SK-N-SH (cell line): ENCODE data around the gene PRAF2. TPM values are rescaled to one million over a fixed set of nuclear protein-coding genes. Genes with fewer than 3 reads are reported as not detected.

Source experiments
- CTCF ChIA-PET: fragments of 300-600, 350-600 bp; formaldehyde crosslinking; extraction: SDS; loops from one replicate; lab custom pipeline; 2021; lab: Yijun Ruan, JAX
- POLR2A ChIA-PET: fragments of 350-600 bp; sonication (Branson Sonifier 250); formaldehyde crosslinking; extraction: SDS; loops from one replicate; lab custom pipeline; 2020; ENCODE audit warnings: antibody characterized with exemption, inconsistent platforms; lab: Yijun Ruan, JAX
- DNase-seq: peaks from one replicate; pipeline ENCODE4 v3.0.0; 2012
- H2AFZ ChIP-seq: fragments of 200-600 bp; sonication (generic); 2 replicates; pipeline ENCODE4 v1.8.1; 2016; ENCODE audit warnings: antibody characterized with exemption, mild to moderate bottlenecking, low read depth
- H3F3A ChIP-seq: fragments of 200-600 bp; sonication (generic); replicated peaks from 2 replicates; pipeline ENCODE3; 2016; ENCODE audit warnings: antibody characterized with exemption, mild to moderate bottlenecking; ENCODE audit not compliant: insufficient read depth
- H3K27ac ChIP-seq, 2 experiments: fragments of 200-500 bp in 1 of 2; fragments of 200-600 bp in 1 of 2; sonication (Bioruptor generic) in 1 of 2; sonication (generic), shearing (Covaris generic) in 1 of 2; 2 replicates each; pipeline versions ENCODE4 v1.5.1 to v1.6.1; 2014 to 2016; ENCODE audit warnings: low read depth in 2 of 2, inconsistent platforms in 1 of 2, low read length in 1 of 2, mild to moderate bottlenecking in 1 of 2, mixed read lengths in 1 of 2
- H3K27me3 ChIP-seq: fragments of 200-600 bp; sonication (generic), shearing (Covaris generic); 2 replicates; pipeline ENCODE4 v1.6.1; 2016; ENCODE audit warnings: mixed run types; ENCODE audit not compliant: insufficient read depth
- H3K36me3 ChIP-seq, 2 experiments: fragments of 200-500 bp in 1 of 2; fragments of 200-600 bp in 1 of 2; sonication (Bioruptor generic) in 1 of 2; sonication (generic) in 1 of 2; replicated peaks in 1 of 2; 2 replicates each; pipeline versions ENCODE3 to v1.5.1; 2014 to 2016; ENCODE audit warnings: low read length in 1 of 2, mild to moderate bottlenecking in 1 of 2; ENCODE audit not compliant: insufficient read depth in 2 of 2, control insufficient read depth in 1 of 2
- H3K4me1 ChIP-seq, 2 experiments: fragments of 200-500 bp in 1 of 2; fragments of 200-600 bp in 1 of 2; sonication (Bioruptor generic) in 1 of 2; sonication (generic), shearing (Covaris generic) in 1 of 2; 2 replicates each; pipeline versions ENCODE4 v1.5.1 to v1.6.1; 2014 to 2016; ENCODE audit warnings: low read depth in 1 of 2, low read length in 1 of 2, mixed run types in 1 of 2; ENCODE audit not compliant: insufficient read depth in 2 of 2, control insufficient read depth in 1 of 2
- H3K4me2 ChIP-seq: fragments of 200-600 bp; sonication (generic), shearing (Covaris generic); 2 replicates; pipeline ENCODE4 v1.6.1; 2017; ENCODE audit warnings: mixed run types
- H3K4me3 ChIP-seq, 2 experiments: fragments of 200-500 bp in 1 of 2; fragments of 200-600 bp in 1 of 2; sonication (Bioruptor generic) in 1 of 2; sonication (generic), shearing (Covaris generic) in 1 of 2; 2 replicates each; pipeline versions ENCODE4 v1.5.1 to v1.8.1; 2014 to 2016; ENCODE audit warnings: low read depth in 2 of 2, inconsistent platforms in 1 of 2, low read length in 1 of 2, mild to moderate bottlenecking in 1 of 2, mixed read lengths in 1 of 2, moderate library complexity in 1 of 2
- H3K79me2 ChIP-seq: fragments of 200-600 bp; sonication (generic); 2 replicates; pipeline ENCODE4 v1.8.1; 2017; ENCODE audit warnings: mild to moderate bottlenecking; ENCODE audit not compliant: insufficient read depth
- H3K9ac ChIP-seq: fragments of 200-600 bp; sonication (generic); 2 replicates; pipeline ENCODE4 v1.6.1; 2017; ENCODE audit warnings: mixed run types
- H3K9me2 ChIP-seq: fragments of 200-600 bp; sonication (generic); 2 replicates; pipeline ENCODE4 v1.6.1; 2017; ENCODE audit warnings: mixed run types
- H3K9me3 ChIP-seq: fragments of 200-600 bp; sonication (generic); 2 replicates; pipeline ENCODE4 v1.6.1; 2017; ENCODE audit warnings: mixed run types, mild to moderate bottlenecking, moderate library complexity
- H4K20me1 ChIP-seq: fragments of 200-600 bp; sonication (generic); 2 replicates; pipeline ENCODE4 v1.6.1; 2017; ENCODE audit warnings: mild to moderate bottlenecking, mixed run types; ENCODE audit not compliant: insufficient read depth
- ELF1 ChIP-seq: IDR thresholded peaks from 2 replicates; pipeline ENCODE4 v1.4.0; 2012
- FOSL2 ChIP-seq: IDR thresholded peaks from 2 replicates; pipeline ENCODE4 v1.4.0; 2012; ENCODE audit warnings: low read depth, mild to moderate bottlenecking, moderate library complexity, borderline replicate concordance
- GABPA ChIP-seq: IDR thresholded peaks from 2 replicates; pipeline ENCODE4 v1.4.0; 2012; ENCODE audit warnings: low read depth, mild to moderate bottlenecking
- NRF1 ChIP-seq: IDR thresholded peaks from 2 replicates; pipeline ENCODE4 v1.6.1; 2012; ENCODE audit warnings: low read depth, mild to moderate bottlenecking, low read length
- PBX3 ChIP-seq: IDR thresholded peaks from 2 replicates; pipeline ENCODE4; 2012
- POLR2AphosphoS5 ChIP-seq: IDR thresholded peaks from 2 replicates; pipeline ENCODE4 v1.6.1; 2012; ENCODE audit warnings: low read depth, low read length
- RAD21 ChIP-seq: IDR thresholded peaks from 2 replicates; pipeline ENCODE4 v1.6.1; 2012; ENCODE audit warnings: mild to moderate bottlenecking, low read length
- RCOR1 ChIP-seq: fragments of 150-350 bp; IDR thresholded peaks from 2 replicates; pipeline ENCODE4 v1.6.1; 2017; ENCODE audit warnings: antibody characterized with exemption, low read length
- RFX5 ChIP-seq: IDR thresholded peaks from 2 replicates; pipeline ENCODE4 v1.6.1; 2012; ENCODE audit warnings: mild to moderate bottlenecking, improper control_type of control experiment, low read length
- SMC3 ChIP-seq: IDR thresholded peaks from 2 replicates; pipeline ENCODE4 v1.6.1; 2012; ENCODE audit warnings: low read depth, low read length, improper control_type of control experiment
- TAF1 ChIP-seq: IDR thresholded peaks from 2 replicates; pipeline ENCODE4 v1.6.1; 2012; ENCODE audit warnings: low read depth, mild to moderate bottlenecking, low read length, moderate library complexity, borderline replicate concordance
- TCF12 ChIP-seq: IDR thresholded peaks from 2 replicates; pipeline ENCODE4 v1.4.0; 2012
- TEAD4 ChIP-seq: IDR thresholded peaks from 2 replicates; pipeline ENCODE4 v1.4.0; 2012; ENCODE audit warnings: mild to moderate bottlenecking, borderline replicate concordance; ENCODE audit not compliant: insufficient read depth
- YY1 ChIP-seq: IDR thresholded peaks from 2 replicates; pipeline ENCODE4 v1.4.0; 2012; ENCODE audit warnings: low read depth, mild to moderate bottlenecking
- WGBS: methylation state at CpG from one replicate; pipeline ENCODE4 v1.1.6; 2017; ENCODE audit warnings: low lambda C conversion rate; 5-methylcytosine and 5-hydroxymethylcytosine counted together
- polyA plus RNA-seq, 3 experiments: library from polyadenylated mRNA; depleted of rRNA; stranded (reverse); fragments of >200 nt; gene quantifications; 2 replicates each; pipeline ENCODE4 v1.2.3, GENCODE V29; 2012
- TF ChIP-seq, protein P1 (sequence below): IDR thresholded peaks from 2 replicates; pipeline ENCODE4 v1.6.1; 2012; ENCODE audit warnings: mild to moderate bottlenecking, low read depth, low read length, moderate library complexity
- TF ChIP-seq, protein P2 (sequence below): fragments of 150-350 bp; IDR thresholded peaks from 2 replicates; pipeline ENCODE4 v1.6.1; 2016; ENCODE audit warnings: mild to moderate bottlenecking, low read depth, low read length
- TF ChIP-seq, protein P3 (sequence below): IDR thresholded peaks from 2 replicates; pipeline ENCODE4 v1.4.0; 2012; ENCODE audit warnings: low read depth
- TF ChIP-seq, protein P4 (sequence below): fragments of 150-350 bp; IDR thresholded peaks from 2 replicates; pipeline ENCODE4 v1.6.1; 2017; ENCODE audit warnings: antibody characterized with exemption, low read length, low read depth, borderline replicate concordance

Gene PRAF2
- polyA plus RNA-seq, 1 of the 3 experiments (the other 2 are of a cell fraction): 91.9 TPM

DNA sequence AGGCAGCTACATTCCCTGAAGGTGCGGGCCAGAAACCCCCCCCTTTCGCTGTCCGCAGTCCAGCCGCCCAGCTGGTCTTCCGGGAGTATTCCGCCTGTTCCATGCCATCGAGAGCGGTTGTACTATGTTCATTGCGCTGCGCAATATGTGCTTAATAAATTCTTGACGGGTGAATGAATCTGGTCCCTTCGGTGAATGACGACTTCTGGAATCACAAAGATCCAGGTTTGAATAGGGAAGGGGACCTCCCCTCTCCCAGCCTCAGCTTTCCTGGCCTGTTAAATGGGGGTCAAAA, 29.9 kb downstream of the PRAF2 start (continued):
- TF ChIP-seq, protein P1, sequence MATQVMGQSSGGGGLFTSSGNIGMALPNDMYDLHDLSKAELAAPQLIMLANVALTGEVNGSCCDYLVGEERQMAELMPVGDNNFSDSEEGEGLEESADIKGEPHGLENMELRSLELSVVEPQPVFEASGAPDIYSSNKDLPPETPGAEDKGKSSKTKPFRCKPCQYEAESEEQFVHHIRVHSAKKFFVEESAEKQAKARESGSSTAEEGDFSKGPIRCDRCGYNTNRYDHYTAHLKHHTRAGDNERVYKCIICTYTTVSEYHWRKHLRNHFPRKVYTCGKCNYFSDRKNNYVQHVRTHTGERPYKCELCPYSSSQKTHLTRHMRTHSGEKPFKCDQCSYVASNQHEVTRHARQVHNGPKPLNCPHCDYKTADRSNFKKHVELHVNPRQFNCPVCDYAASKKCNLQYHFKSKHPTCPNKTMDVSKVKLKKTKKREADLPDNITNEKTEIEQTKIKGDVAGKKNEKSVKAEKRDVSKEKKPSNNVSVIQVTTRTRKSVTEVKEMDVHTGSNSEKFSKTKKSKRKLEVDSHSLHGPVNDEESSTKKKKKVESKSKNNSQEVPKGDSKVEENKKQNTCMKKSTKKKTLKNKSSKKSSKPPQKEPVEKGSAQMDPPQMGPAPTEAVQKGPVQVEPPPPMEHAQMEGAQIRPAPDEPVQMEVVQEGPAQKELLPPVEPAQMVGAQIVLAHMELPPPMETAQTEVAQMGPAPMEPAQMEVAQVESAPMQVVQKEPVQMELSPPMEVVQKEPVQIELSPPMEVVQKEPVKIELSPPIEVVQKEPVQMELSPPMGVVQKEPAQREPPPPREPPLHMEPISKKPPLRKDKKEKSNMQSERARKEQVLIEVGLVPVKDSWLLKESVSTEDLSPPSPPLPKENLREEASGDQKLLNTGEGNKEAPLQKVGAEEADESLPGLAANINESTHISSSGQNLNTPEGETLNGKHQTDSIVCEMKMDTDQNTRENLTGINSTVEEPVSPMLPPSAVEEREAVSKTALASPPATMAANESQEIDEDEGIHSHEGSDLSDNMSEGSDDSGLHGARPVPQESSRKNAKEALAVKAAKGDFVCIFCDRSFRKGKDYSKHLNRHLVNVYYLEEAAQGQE: no peak
- TF ChIP-seq, protein P2, sequence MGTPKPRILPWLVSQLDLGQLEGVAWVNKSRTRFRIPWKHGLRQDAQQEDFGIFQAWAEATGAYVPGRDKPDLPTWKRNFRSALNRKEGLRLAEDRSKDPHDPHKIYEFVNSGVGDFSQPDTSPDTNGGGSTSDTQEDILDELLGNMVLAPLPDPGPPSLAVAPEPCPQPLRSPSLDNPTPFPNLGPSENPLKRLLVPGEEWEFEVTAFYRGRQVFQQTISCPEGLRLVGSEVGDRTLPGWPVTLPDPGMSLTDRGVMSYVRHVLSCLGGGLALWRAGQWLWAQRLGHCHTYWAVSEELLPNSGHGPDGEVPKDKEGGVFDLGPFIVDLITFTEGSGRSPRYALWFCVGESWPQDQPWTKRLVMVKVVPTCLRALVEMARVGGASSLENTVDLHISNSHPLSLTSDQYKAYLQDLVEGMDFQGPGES: no peak
- TF ChIP-seq TEAD4 (no peak), NRF1 (no peak), ELF1 (no peak), POLR2AphosphoS5 (no peak), TCF12 (no peak), PBX3 (no peak)

DNA sequence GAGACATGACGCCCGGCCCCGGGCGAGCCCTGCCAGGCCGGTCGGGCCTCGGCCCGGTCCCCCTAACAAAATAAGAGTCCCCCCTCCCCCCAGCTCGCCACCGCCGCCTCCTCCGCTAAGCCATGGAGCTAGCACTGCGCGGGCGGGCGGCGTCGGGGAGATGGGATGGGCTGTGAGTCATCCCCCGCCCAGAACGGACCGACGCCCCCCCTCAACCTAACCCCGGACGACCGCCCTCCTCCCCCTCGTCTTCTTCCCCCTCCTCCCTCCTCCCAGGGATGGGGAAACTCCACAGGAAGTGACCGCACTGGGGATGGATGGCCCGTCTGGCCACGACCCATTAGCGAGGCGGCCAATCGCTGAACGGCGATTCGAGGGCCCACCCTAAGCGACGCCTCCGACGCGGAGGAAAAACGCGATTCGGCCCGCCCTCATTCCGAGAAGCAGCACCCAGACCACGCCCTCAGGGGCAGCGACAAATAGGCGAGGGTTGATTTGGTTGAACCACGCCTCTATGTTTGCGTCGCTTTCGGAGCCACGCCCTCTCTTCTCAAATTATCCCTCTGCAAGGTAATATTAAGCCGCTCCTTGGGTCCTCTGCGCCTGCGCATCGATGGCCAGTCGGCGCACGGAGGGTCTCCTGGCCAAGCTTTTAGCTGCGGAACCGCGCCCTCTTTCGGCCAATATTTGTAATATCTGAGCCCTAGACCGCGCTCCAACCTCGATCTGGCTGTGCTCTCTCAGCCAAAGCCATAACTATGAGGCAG, 30.4 kb downstream of the PRAF2 start, which contains the start of gene TFE3:
Gene TFE3 (minus strand): TSS at position 138 of the 767 bp plus-strand sequence. CDS start 131 bp downstream, at position 7.
- H3K9ac ChIP-seq: peak within 1 kb of the TSS; percentile 92
- no peaks in the 10 kb centered on the region for H3K9me2 ChIP-seq
- peak within 1 kb of the TSS; percentile 65; the same call in 1 of the 2 replicates for H2AFZ ChIP-seq
- peak within 1 kb of the TSS; percentile 81 for H3K4me2 ChIP-seq
- CTCF ChIA-PET: interaction anchor here (0.7 to 2.2 kb wide), 7 partner anchors 15 to 412 kb away, joined by 3 to 5 read pairs (median 3); partner anchors contain the start of gene CCDC120
- POLR2A ChIA-PET: interaction anchor here (2.1 kb wide), 1 partner anchor 41 kb away, joined by 5 read pairs; the partner anchor contains the start of gene GRIPAP1
- peak; percentile 94 for DNase-seq
- H3F3A ChIP-seq: peaks cover 16% of the 10 kb centered on the region
- whole genome bisulfite sequencing: 29% methylated on average over 33 of the region's 67 CpGs
- H4K20me1 ChIP-seq: no peaks in the 10 kb centered on the region
- H3K4me1 ChIP-seq: peaks cover 8 to 17% of the 10 kb centered on the region in 2 experiments; a peak in 3 of 4 replicates
- peaks cover 46% of the 10 kb centered on the region for H3K79me2 ChIP-seq
- peaks cover 0 to 3% of the 10 kb centered on the region in 2 experiments for H3K36me3 ChIP-seq
- no peaks in the 10 kb centered on the region for H3K9me3 ChIP-seq
- peak within 1 kb of the TSS; percentile 63 to 76 for H3K4me3 ChIP-seq
- H3K27me3 ChIP-seq: peaks cover 20% of the 10 kb centered on the region; the same call in 1 of the 2 replicates
- H3K27ac ChIP-seq: peak within 1 kb of the TSS; percentile 68 to 83
- TF ChIP-seq RCOR1 (0 out of 2 replicates have a peak, but pooled peaks have one; percentile 19), TAF1 (peak; percentile 26; the same call in 1 of the 2 replicates), POLR2AphosphoS5 (no peak), SMC3 (peak; percentile 48), TCF12 (no peak; the same call in 1 of the 2 replicates), RFX5 (0 out of 2 replicates have a peak, but pooled peaks have one; percentile 50), GABPA (peak; percentile 64), PBX3 (peak; percentile 63), RAD21 (peak; percentile 70), FOSL2 (peak; percentile 57; the same call in 1 of the 2 replicates), YY1 (no peak), NRF1 (peak; percentile 88)
- TF ChIP-seq, protein P3, sequence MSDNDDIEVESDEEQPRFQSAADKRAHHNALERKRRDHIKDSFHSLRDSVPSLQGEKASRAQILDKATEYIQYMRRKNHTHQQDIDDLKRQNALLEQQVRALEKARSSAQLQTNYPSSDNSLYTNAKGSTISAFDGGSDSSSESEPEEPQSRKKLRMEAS: peak; percentile 47; the same call in 1 of the 2 replicates
- TF ChIP-seq, protein P2: no peak
- TF ChIP-seq, protein P4, sequence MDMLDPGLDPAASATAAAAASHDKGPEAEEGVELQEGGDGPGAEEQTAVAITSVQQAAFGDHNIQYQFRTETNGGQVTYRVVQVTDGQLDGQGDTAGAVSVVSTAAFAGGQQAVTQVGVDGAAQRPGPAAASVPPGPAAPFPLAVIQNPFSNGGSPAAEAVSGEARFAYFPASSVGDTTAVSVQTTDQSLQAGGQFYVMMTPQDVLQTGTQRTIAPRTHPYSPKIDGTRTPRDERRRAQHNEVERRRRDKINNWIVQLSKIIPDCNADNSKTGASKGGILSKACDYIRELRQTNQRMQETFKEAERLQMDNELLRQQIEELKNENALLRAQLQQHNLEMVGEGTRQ: no peak
